ENCODE data around the gene NINL.

DNA sequence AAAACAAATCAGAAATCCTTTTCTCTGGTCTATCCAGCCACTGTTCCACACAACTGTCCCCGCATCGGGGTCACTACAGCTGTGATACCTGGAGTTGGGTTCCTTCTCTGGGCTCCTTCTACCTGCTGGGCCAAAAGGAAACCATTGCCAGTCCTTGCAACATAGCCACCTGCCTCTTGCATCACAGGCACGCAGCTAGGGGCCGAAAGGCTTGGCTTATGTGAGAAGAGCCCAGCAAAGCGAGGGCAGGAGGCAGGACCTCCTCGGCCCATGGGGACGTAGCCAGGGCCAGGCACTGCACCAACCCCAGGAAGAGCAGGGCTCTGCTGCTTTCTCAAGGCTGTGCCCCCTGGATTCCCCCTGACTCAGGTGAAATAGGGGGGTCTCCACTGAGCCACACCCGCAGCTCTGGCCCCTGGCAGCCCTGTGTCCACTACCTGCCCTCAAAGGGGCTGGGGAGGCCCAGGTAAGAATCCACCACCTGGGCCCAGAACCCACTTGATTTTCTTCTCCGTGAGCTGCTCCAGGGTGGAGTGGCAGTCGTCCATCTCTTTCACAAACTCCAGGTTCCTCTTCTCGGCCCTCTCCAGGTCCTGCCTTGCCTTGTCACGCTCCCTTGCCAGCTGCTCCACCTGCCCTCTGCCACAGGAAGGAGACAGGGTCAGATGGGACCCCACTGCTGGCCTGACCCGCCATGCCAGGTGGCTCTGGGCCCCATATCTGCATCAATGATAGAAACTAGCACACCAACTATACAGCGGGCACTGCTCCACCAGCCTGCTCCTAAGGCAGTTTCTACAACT is 89.0 kb downstream of the NINL start:
- TF ChIP-seq REST (IDR thresholded peaks at IDR 0.05; ENCODE audit: insufficient replicate concordance, low read depth) (no peak), POLR2AphosphoS5 (IDR thresholded peaks at IDR 0.05; ENCODE audit: low read depth) (no peak), GABPA (IDR thresholded peaks at IDR 0.05; ENCODE audit: low read depth) (no peak), SPI1 (IDR thresholded peaks at IDR 0.05; ENCODE audit: borderline replicate concordance, low read depth) (no peak)
- TF ChIP-seq, protein P1, sequence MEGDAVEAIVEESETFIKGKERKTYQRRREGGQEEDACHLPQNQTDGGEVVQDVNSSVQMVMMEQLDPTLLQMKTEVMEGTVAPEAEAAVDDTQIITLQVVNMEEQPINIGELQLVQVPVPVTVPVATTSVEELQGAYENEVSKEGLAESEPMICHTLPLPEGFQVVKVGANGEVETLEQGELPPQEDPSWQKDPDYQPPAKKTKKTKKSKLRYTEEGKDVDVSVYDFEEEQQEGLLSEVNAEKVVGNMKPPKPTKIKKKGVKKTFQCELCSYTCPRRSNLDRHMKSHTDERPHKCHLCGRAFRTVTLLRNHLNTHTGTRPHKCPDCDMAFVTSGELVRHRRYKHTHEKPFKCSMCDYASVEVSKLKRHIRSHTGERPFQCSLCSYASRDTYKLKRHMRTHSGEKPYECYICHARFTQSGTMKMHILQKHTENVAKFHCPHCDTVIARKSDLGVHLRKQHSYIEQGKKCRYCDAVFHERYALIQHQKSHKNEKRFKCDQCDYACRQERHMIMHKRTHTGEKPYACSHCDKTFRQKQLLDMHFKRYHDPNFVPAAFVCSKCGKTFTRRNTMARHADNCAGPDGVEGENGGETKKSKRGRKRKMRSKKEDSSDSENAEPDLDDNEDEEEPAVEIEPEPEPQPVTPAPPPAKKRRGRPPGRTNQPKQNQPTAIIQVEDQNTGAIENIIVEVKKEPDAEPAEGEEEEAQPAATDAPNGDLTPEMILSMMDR (IDR thresholded peaks at IDR 0.05; ENCODE audit: insufficient read depth, low read length) = no peak

All from HL-60 (cell line).